ENCODE measurements around the gene VDAC1. TPM values are rescaled to one million over a fixed set of nuclear protein-coding genes. Genes with fewer than 3 reads are reported as not detected.
"Not testable (repeated sequence)": the region's sequence is repeated elsewhere in the genome, so short reads cannot be mapped to it uniquely, and the experiment has no call there.

Gene VDAC1
- total and polyA plus RNA-seq, 12 donors: 229 to 609 (median 529) TPM

DNA sequence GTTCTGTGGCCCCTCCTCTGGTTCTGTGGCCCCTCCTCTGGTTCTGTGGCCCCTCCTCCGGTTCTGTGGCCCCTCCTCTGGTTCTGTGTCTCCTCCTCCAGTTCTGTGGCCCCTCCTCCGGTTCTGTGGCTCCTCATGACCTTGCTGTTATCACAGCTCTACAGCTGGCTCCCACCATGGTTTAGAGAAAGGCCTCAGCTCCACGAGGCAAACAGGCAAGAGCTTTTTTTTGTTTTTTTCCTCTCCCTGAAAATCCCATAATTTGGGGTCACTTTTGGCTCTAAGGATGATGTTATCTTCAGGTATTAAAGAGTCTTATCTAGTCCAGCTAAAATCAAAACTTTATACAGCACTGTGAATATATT, 68.1 kb downstream of the VDAC1 start:
- Histone ChIP-seq H3K9me3 (no peaks in the 10 kb centered on the region), H3K4me3 (no peak overlapping the region), H3K27me3 (no peaks in the 10 kb centered on the region), H3K36me3 (no peaks in the 10 kb centered on the region), H3K27ac (no peak overlapping the region), H3K4me1 (peaks cover 0 to 20% (median 5%) of the 10 kb centered on the region in 9 donors)
- ATAC-seq (no peak), DNase-seq (no peak)
- intact Hi-C loops (cut with DNase I): loop anchor here in 1 of 10 donors (10.0 kb wide), 1 partner anchor 182 kb away; no protein-coding TSS in a partner anchor
- TF ChIP-seq CTCF (IDR thresholded peaks at IDR 0.05): no peak
- WGBS, 2 donors: 57 to 65% methylated on average over 3 of the region's 3 CpGs

DNA sequence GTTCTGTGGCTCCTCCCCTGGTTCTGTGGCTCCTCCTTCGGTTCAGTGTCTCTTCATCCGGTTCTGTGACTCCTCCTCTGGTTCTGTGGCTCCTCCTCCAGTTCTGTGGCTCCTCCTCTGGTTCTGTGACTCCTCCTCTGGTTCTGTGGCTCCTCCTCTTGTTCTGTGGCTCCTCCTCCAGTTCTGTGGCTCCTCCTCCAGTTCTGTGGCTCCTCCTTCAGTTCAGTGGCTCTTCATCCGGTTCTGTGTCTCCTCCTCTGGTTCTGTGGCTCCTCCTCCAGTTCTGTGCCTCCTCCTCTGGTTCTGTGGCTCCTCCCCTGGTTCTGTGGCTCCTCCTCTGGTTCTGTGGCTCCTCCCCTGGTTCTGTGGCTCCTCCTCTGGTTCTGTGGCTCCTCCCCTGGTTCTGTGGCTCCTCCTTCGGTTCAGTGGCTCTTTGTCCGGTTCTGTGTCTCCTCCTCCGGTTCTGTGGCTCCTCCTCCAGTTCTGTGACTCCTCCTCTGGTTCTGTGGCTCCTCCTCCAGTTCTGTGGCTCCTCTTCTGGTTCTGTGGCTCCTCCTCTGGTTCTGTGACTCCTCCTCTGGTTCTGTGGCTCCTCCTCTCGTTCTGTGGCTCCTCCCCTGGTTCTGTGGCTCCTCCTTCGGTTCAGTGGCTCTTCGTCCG, 68.7 kb downstream of the VDAC1 start:
- H3K27me3 ChIP-seq, DNase-seq, ATAC-seq, H3K4me3 ChIP-seq, H3K9me3 ChIP-seq, H3K27ac ChIP-seq, H3K36me3 ChIP-seq: not testable (repeated sequence)
- H3K4me1 ChIP-seq: peaks cover 0 to 20% (median 5%) of the 10 kb centered on the region in 9 donors
- 94 to 99% methylated on average over 10 of the region's 10 CpGs for WGBS, 2 donors
- intact Hi-C loops (cut with DNase I): loop anchor here in 1 of 10 donors (10.0 kb wide), 1 partner anchor 181 kb away; no protein-coding TSS in a partner anchor

- no peak for TF ChIP-seq CTCF (IDR thresholded peaks at IDR 0.05)
- DNase-seq (no peak), ATAC-seq (no peak)
- Histone ChIP-seq H3K4me1 (peaks cover 0 to 20% (median 5%) of the 10 kb centered on the region in 9 donors), H3K4me3 (no peak overlapping the region), H3K27me3 (no peaks in the 10 kb centered on the region), H3K9me3 (no peaks in the 10 kb centered on the region), H3K36me3 (no peaks in the 10 kb centered on the region), H3K27ac (no peak overlapping the region)
- 87 to 90% methylated on average over 5 of the region's 5 CpGs for WGBS, 2 donors
- intact Hi-C loops (cut with DNase I): loop anchor here in 1 of 10 donors (10.0 kb wide), 1 partner anchor 181 kb away; no protein-coding TSS in a partner anchor
Measured at GRCh38 chr5:133935667-133935940, 69.2 kb downstream of the VDAC1 start.

GRCh38 chr5:133934822-133935666, 69.7 kb downstream of the VDAC1 start:
- no peaks in the 10 kb centered on the region for H3K9me3 ChIP-seq
- no peak overlapping the region for H3K27ac ChIP-seq
- H3K4me3 ChIP-seq: no peak overlapping the region
- peak in 1 of 8 donors; percentile 37 for ATAC-seq
- no peak for DNase-seq
- intact Hi-C loops (cut with DNase I): loop anchor here in 1 of 10 donors (10.0 kb wide), 1 partner anchor 180 kb away; no protein-coding TSS in a partner anchor
- H3K36me3 ChIP-seq: no peaks in the 10 kb centered on the region
- TF ChIP-seq CTCF (IDR thresholded peaks at IDR 0.05): no peak
- H3K27me3 ChIP-seq: no peaks in the 10 kb centered on the region
- 68 to 79% methylated on average over 5 of the region's 5 CpGs for WGBS, 2 donors
- H3K4me1 ChIP-seq: peaks cover 0 to 23% (median 5%) of the 10 kb centered on the region in 9 donors
